OCI-LY7 (cell line): ENCODE data around the gene CKMT2.

Experiments used
- EZH2phosphoT487 ChIP-seq: fragments of 200-600 bp; sonication (generic); IDR thresholded peaks from 2 replicates; pipeline ENCODE4 v1.6.1; 2018; ENCODE audit warnings: low read depth, borderline replicate concordance, mild to moderate bottlenecking, mixed run types, antibody characterized with exemption, low read length, moderate library complexity, mixed read lengths
- TF ChIP-seq, protein P1 (sequence below): fragments of 200-600 bp; sonication (generic); conservative IDR thresholded peaks from 2 replicates; pipeline ENCODE4 v1.5.1; 2014; ENCODE audit warnings: mild to moderate bottlenecking, antibody characterized with exemption, low read length, moderate library complexity, mixed read lengths

DNA sequence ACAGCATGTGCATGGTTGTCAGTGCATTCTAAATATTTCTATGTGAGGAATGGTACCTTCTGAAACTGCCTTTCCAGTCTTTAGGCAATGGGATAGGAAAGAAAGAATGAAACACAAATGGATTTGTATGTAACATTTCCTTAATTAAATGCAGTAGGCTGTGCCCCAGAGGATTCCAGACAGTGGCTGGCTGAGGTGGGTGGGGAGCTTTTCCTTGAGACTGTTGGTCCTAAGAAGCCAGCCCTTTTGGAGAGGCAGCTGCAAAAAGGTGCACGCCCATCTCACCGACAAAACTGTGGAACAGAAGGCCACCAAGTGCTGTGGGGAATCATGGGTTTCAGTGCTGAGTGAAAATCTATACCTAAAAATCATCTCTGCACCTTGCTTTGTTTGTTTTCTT lies 6.8 kb upstream of the CKMT2 start:
- TF ChIP-seq, protein P1, sequence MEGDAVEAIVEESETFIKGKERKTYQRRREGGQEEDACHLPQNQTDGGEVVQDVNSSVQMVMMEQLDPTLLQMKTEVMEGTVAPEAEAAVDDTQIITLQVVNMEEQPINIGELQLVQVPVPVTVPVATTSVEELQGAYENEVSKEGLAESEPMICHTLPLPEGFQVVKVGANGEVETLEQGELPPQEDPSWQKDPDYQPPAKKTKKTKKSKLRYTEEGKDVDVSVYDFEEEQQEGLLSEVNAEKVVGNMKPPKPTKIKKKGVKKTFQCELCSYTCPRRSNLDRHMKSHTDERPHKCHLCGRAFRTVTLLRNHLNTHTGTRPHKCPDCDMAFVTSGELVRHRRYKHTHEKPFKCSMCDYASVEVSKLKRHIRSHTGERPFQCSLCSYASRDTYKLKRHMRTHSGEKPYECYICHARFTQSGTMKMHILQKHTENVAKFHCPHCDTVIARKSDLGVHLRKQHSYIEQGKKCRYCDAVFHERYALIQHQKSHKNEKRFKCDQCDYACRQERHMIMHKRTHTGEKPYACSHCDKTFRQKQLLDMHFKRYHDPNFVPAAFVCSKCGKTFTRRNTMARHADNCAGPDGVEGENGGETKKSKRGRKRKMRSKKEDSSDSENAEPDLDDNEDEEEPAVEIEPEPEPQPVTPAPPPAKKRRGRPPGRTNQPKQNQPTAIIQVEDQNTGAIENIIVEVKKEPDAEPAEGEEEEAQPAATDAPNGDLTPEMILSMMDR = no peak
- no peak for TF ChIP-seq EZH2phosphoT487
